MM.1S (cell line): ENCODE results near the gene TM4SF18.

Experiments used
- CTCF ChIP-seq: fragments of 300-600 bp; sonication (generic); IDR thresholded peaks from 2 replicates; pipeline ENCODE4 v1.5.1; 2016; ENCODE audit warnings: antibody characterized with exemption, low read length, mixed read lengths
- EZH2 ChIP-seq: fragments of 300-600 bp; sonication (generic); optimal IDR thresholded peaks from 2 replicates; pipeline ENCODE3; 2017; ENCODE audit warnings: low read depth, mild to moderate bottlenecking, antibody characterized with exemption, low read length, mixed read lengths
- EZH2phosphoT487 ChIP-seq: fragments of 300-600 bp; sonication (generic); IDR thresholded peaks from 2 replicates; pipeline ENCODE4 v1.6.1; 2018; ENCODE audit warnings: antibody characterized with exemption, low read length

DNA sequence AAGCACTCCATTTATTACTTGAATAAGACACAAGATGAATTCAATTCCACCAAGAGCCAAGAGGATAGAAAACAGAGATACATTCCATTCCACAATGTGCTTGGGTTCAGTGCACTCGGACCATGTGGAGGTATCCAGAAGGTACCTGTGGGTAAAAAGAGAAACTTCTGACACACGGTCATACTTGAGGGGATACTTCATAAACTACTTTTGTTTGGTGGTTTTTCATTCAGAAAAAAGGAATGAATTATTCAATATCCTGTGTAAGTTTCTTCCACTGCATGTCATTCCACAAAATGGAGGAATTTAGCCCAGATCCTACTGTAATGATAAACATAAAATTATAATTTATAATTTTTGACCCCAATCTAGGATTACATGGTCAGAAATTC is 38.3 kb upstream of the TM4SF18 start:
- TF ChIP-seq CTCF (no peak), EZH2 (no peak), EZH2phosphoT487 (no peak)
